Measurements from ENCODE around the gene JAK1. TPM values are rescaled to one million over a fixed set of nuclear protein-coding genes. Genes with fewer than 3 reads are reported as not detected.

Gene JAK1
- total and polyA plus RNA-seq, 2 donors (not counting 3 experiments of a cell fraction or from before 2014, with no cell fraction given) = 68.8 to 177 TPM

GRCh38 chr1:64856553-64856952 is 109.8 kb downstream of the JAK1 start:
- H3K4me2 ChIP-seq (ENCODE audit: insufficient read depth, low read length) = no peak overlapping the region
- H3K9me1 ChIP-seq (replicated peaks; ENCODE audit: control insufficient read depth, extremely low read depth, insufficient read depth, low read length) = no peaks in the 10 kb centered on the region
- H3K4me1 ChIP-seq (ENCODE audit: control insufficient read depth, extremely low read depth, insufficient read depth, low read length) = no peaks in the 10 kb centered on the region
- intact Hi-C loops (cut with micrococcal nuclease) = no loop called here
- POLR2A ChIA-PET = no interaction called here
- no peaks in the 10 kb centered on the region for H3K27me3 ChIP-seq (ENCODE audit: control insufficient read depth in 2 of 2, insufficient read depth in 2 of 2, low read length in 2 of 2)
- CTCF ChIA-PET = interaction anchor here (1.0 kb wide), 1 partner anchor 106 kb away, joined by 3 read pairs; no protein-coding TSS in a partner anchor
- no TSS peak for BruUV-seq (replicated peaks)
- peaks cover 16 to 47% of the 10 kb centered on the region in 2 experiments for H3K36me3 ChIP-seq (ENCODE audit: control insufficient read depth in 2 of 2, extremely low read depth in 1 of 2, insufficient read depth in 2 of 2, low read length in 2 of 2)
- no peak overlapping the region for H3K9ac ChIP-seq (replicated peaks; ENCODE audit: extremely low read depth, insufficient read depth, low read length)
- no peak overlapping the region for H3K27ac ChIP-seq (ENCODE audit: insufficient read depth, low read depth, low read length)
- no peaks in the 10 kb centered on the region for H3K79me2 ChIP-seq (ENCODE audit: control insufficient read depth, insufficient read depth, low read length)
- H3K9me3 ChIP-seq (replicated peaks; ENCODE audit: control insufficient read depth, insufficient read depth, low read length) = no peaks in the 10 kb centered on the region
- TF ChIP-seq MYC (IDR thresholded peaks at IDR 0.05; ENCODE audit: low read depth, low read length) = no peak
- TF ChIP-seq POLR2AphosphoS5 (IDR thresholded peaks at IDR 0.05; ENCODE audit: insufficient read depth, low read depth, low read length) = no peak
- TF ChIP-seq MAX (IDR thresholded peaks at IDR 0.05; ENCODE audit: insufficient read depth, insufficient read length) = no peak
- no peak for FAIRE-seq
- no peak for DNase-seq (ENCODE audit: low read depth, low spot score)
- H4K20me1 ChIP-seq (replicated peaks; ENCODE audit: control insufficient read depth, extremely low read depth, insufficient read depth, low read length) = no peaks in the 10 kb centered on the region
- H2AFZ ChIP-seq (ENCODE audit: low read depth, low read length) = no peak overlapping the region
- no peak overlapping the region for H3K4me3 ChIP-seq (replicated peaks in 1 of 3; ENCODE audit: insufficient read depth in 1 of 3, low read depth in 1 of 3, low read length in 3 of 3)
- dilution Hi-C loops (cut with MboI; ENCODE audit: extremely low pct_ligation_motif_present, low sequenced_read_pairs) = no loop called here

GRCh38 chr1:64855557-64855956 is 110.8 kb downstream of the JAK1 start:
- DNase-seq (ENCODE audit: low read depth, low spot score) (no peak), FAIRE-seq (no peak)
- Histone ChIP-seq H3K9me3 (replicated peaks; ENCODE audit: control insufficient read depth, insufficient read depth, low read length) (no peaks in the 10 kb centered on the region), H3K36me3 (ENCODE audit: control insufficient read depth in 2 of 2, extremely low read depth in 1 of 2, insufficient read depth in 2 of 2, low read length in 2 of 2) (peaks cover 16 to 48% of the 10 kb centered on the region in 2 experiments), H3K9ac (replicated peaks; ENCODE audit: extremely low read depth, insufficient read depth, low read length) (no peak overlapping the region), H3K79me2 (ENCODE audit: control insufficient read depth, insufficient read depth, low read length) (no peaks in the 10 kb centered on the region), H3K4me1 (ENCODE audit: control insufficient read depth, extremely low read depth, insufficient read depth, low read length) (no peaks in the 10 kb centered on the region), H3K27me3 (ENCODE audit: control insufficient read depth in 2 of 2, insufficient read depth in 2 of 2, low read length in 2 of 2) (no peaks in the 10 kb centered on the region), H2AFZ (ENCODE audit: low read depth, low read length) (no peak overlapping the region), H3K4me2 (ENCODE audit: insufficient read depth, low read length) (no peak overlapping the region), H3K27ac (ENCODE audit: insufficient read depth, low read depth, low read length) (no peak overlapping the region), H3K4me3 (replicated peaks in 1 of 3; ENCODE audit: insufficient read depth in 1 of 3, low read depth in 1 of 3, low read length in 3 of 3) (no peak overlapping the region), H3K9me1 (replicated peaks; ENCODE audit: control insufficient read depth, extremely low read depth, insufficient read depth, low read length) (no peaks in the 10 kb centered on the region), H4K20me1 (replicated peaks; ENCODE audit: control insufficient read depth, extremely low read depth, insufficient read depth, low read length) (no peaks in the 10 kb centered on the region)
- dilution Hi-C loops (cut with MboI; ENCODE audit: extremely low pct_ligation_motif_present, low sequenced_read_pairs) (no loop called here), intact Hi-C loops (cut with micrococcal nuclease) (no loop called here)
- BruUV-seq (replicated peaks) = no TSS peak
- POLR2A ChIA-PET = no interaction called here
- CTCF ChIA-PET = interaction anchor here (1.0 kb wide), 1 partner anchor 107 kb away, joined by 3 read pairs; no protein-coding TSS in a partner anchor
- TF ChIP-seq FOS (IDR thresholded peaks at IDR 0.05; ENCODE audit: borderline replicate concordance, insufficient read depth, low read length) = no peak
- no peak for TF ChIP-seq CTCF (IDR thresholded peaks at IDR 0.05; ENCODE audit: extremely low read depth in 1 of 2, insufficient read depth in 1 of 2, low read depth in 1 of 2, low read length in 2 of 2)
- no peak for TF ChIP-seq MAX (IDR thresholded peaks at IDR 0.05; ENCODE audit: insufficient read depth, insufficient read length)
- TF ChIP-seq JUN (IDR thresholded peaks at IDR 0.05; ENCODE audit: borderline replicate concordance, insufficient read depth, insufficient read length, low read depth) = no peak
- no peak for TF ChIP-seq POLR2AphosphoS5 (IDR thresholded peaks at IDR 0.05; ENCODE audit: insufficient read depth, low read depth, low read length)
- TF ChIP-seq POLR2A (IDR thresholded peaks at IDR 0.05; ENCODE audit: low read depth, low read length) = no peak
- no peak for TF ChIP-seq GATA2 (IDR thresholded peaks at IDR 0.05; ENCODE audit: insufficient read depth, insufficient read length, low read depth, low read length)
- no peak for TF ChIP-seq MYC (IDR thresholded peaks at IDR 0.05; ENCODE audit: low read depth, low read length)
- no peak for TF ChIP-seq EZH2 (IDR thresholded peaks at IDR 0.05; ENCODE audit: borderline replicate concordance, low read depth, low read length, severe bottlenecking)

Data from endothelial cell of umbilical vein (primary cell).